GM21529 (cell line): ENCODE data around the gene FOXC2.
A peak's percentile ranks its signal among the peaks of the same experiment; 100 is the strongest.

ENCODE experiments used
- ATAC-seq: cut with Tn5 transposase; IDR thresholded peaks from one replicate; pipeline ENCODE4 v1.9.1; 2021; ENCODE audit not compliant: unreplicated experiment

FOXC2 gene

GRCh38 chr16:86555704-86556075 is 10.9 kb upstream of the FOXC2 start:
- ATAC-seq: no peak

DNA sequence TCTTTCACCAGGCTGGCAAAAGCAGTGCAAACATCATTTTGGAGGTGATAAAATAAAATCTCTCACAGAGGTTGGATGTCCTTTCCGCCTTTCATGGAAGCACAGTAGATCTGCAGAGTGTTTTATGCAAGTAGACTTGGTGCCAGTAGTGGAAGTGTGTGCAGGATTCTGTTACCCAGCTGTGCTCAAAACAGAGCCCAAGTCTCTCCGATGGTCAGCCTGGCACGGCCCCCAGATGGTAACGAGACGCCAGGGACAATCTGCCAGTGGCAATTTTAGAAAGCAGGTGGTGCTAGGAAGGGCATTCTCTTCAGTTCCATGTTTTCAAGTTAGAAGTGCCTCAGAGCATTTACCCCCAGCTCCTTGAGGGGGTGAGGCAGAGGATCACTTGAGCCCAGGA is 10.1 kb upstream of the FOXC2 start:
- no peak for ATAC-seq

GRCh38 chr16:86557587-86557986 is 9.0 kb upstream of the FOXC2 start:
- no peak for ATAC-seq

GRCh38 chr16:86558355-86559193 is 8.1 kb upstream of the FOXC2 start:
- ATAC-seq: no peak

GRCh38 chr16:86559802-86560305 is 6.8 kb upstream of the FOXC2 start:
- ATAC-seq: no peak

- no peak for ATAC-seq
These were observed 4.3 kb upstream of the FOXC2 start for GRCh38 chr16:86562356-86562755.

- peak; percentile 79 for ATAC-seq
These were observed 2.9 kb upstream of the FOXC2 start for GRCh38 chr16:86563469-86564345.

DNA sequence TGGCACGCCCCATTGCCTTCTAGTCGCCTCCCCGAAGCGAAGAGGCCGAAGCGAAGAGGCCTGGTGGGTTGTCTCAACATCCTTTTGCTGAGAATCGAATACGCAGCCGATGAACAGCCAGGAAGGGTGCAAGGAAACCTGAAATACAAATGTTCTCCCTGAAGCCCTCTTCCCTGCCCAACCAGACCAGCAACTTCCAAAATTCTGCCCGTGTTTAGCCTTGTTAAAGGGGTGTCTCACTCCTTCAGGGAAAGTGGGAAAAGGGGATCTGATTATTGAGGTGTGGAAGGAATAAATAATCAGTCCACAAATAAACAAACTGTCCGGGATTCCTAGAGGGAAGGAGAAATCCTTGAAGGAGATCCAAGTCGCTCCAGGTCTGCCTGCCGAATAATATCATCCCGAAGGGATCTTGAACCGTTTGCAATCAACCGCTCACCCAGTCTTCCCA is 1.4 kb upstream of the FOXC2 start:
- no peak for ATAC-seq

DNA sequence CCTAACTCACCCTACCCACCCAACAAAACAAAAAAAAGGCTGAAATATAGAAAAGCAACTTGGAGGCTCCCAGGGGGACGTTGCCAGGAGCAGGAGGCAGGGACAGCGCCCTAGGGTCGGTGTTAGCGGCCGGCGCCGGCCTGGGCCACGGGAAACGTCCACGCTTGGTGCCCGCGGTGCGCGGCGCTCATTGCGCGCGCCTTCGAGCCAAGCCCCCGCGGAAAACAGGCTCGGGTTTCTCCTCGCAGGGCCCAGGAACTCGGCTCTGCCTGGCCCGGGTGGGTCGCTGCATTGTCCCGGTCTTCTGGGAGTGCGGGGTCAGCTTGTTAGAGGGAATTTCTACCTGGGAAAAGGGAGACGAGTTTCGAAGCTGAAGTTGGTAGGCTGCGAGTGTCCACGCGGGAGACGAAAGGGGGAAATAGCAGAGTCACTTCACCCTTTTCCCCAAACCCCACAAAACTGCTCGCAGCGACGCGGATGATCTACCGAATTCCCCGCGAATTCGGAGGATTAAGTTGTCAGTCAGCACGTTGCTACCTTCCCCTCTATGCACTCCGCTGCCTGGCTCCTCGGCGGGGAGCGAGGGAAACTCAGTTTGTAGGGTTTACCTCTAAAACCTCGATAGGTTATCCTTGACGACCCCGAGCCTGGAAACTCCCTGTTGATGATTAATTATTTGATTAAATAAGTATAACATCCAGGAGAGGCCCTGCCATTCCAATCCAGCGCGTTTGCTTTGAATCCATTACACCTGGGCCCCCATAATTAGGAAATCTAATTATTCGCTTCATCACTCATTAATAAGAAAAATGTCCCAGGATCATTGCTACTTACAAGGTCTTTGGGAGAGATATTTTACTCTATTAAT is 751 bp upstream of the FOXC2 start:
- ATAC-seq: no peak

DNA sequence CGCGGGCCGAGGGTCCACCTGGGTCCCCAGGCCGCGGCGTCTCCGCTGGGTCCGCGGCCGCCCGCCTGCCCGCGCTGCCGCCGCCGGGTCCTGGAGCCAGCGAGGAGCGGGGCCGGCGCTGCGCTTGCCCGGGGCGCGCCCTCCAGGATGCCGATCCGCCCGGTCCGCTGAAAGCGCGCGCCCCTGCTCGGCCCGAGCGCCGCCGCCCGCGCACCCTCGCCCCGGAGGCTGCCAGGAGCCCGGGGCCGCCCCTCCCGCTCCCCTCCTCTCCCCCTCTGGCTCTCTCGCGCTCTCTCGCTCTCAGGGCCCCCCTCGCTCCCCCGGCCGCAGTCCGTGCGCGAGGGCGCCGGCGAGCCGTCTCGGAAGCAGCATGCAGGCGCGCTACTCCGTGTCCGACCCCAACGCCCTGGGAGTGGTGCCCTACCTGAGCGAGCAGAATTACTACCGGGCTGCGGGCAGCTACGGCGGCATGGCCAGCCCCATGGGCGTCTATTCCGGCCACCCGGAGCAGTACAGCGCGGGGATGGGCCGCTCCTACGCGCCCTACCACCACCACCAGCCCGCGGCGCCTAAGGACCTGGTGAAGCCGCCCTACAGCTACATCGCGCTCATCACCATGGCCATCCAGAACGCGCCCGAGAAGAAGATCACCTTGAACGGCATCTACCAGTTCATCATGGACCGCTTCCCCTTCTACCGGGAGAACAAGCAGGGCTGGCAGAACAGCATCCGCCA is 504 bp downstream of the FOXC2 start:
- ATAC-seq: no peak

GRCh38 chr16:86567701-86568581 is 1.3 kb downstream of the FOXC2 start:
- no peak for ATAC-seq

DNA sequence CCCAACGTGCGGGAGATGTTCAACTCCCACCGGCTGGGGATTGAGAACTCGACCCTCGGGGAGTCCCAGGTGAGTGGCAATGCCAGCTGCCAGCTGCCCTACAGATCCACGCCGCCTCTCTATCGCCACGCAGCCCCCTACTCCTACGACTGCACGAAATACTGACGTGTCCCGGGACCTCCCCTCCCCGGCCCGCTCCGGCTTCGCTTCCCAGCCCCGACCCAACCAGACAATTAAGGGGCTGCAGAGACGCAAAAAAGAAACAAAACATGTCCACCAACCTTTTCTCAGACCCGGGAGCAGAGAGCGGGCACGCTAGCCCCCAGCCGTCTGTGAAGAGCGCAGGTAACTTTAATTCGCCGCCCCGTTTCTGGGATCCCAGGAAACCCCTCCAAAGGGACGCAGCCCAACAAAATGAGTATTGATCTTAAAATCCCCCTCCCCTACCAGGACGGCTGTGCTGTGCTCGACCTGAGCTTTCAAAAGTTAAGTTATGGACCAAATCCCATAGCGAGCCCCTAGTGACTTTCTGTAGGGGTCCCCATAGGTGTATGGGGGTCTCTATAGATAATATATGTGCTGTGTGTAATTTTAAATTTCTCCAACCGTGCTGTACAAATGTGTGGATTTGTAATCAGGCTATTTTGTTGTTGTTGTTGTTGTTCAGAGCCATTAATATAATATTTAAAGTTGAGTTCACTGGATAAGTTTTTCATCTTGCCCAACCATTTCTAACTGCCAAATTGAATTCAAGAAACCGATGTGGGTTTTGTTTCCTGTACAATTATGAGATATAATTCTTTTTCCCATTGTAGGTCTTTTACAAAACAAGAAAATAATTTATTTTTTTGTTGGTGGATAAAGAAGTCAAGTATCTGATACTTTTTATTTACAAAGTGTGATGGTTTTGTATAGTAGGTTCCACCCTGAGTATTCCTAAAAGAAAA is 2.3 kb downstream of the FOXC2 start:
- no peak for ATAC-seq

DNA sequence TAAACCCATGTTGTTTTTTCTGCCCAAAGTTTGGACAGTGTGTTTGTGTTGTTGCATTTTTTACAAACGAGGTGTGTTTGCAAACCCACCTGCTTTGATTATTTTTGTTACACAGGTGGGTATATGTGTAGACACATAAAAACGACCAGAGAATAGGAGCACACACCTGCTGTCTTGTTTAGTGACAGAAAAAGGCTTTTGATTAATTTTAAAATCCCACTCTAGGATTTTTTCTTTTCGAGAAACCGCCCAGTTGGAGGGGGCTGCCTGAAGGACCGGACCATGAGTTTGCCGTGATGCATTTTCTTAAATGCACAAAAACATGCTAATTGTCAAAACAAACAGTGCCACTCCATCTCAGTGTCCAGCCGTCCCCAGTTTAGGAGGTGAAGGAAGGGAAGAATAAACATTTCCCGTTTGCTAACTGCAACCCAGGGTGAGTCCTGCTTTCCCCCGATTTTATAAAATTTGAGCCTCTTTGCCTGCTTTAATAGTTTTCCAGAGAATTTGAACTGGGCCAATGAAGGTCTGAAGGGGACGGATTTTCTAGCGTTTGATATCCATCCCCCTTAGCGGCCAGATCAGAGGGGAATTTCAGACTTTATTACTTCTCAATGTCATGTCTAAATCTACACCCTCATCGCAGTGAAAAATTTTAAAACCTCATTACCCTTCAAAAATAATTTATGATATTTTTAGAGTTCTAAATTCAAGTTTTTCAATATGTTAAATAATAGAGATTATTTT is 3.2 kb downstream of the FOXC2 start:
- ATAC-seq: no peak

GRCh38 chr16:86570558-86571529 is 4.2 kb downstream of the FOXC2 start:
- no peak for ATAC-seq

- ATAC-seq: no peak
These were observed 4.9 kb downstream of the FOXC2 start for GRCh38 chr16:86571530-86571915.

GRCh38 chr16:86572041-86572521 is 5.5 kb downstream of the FOXC2 start:
- no peak for ATAC-seq
